H9 (cell line): ENCODE results near the gene GATA3. TPM values are rescaled to one million over a fixed set of nuclear protein-coding genes. Genes with fewer than 3 reads are reported as not detected.
A peak's percentile ranks its signal among the peaks of the same experiment; 100 is the strongest.

ENCODE experiments used
- DNase-seq: peaks from one replicate; pipeline ENCODE4 v3.0.0-alpha.2; 2017
- H2AFZ ChIP-seq: one replicate; pipeline ENCODE4 v1.6.1; 2013; ENCODE audit warnings: mild to moderate bottlenecking, low read length, control low read depth, moderate library complexity
- H2AK5ac ChIP-seq: 2 replicates; pipeline ENCODE4 v1.6.1; 2013; ENCODE audit warnings: low read length, control low read depth, mixed read lengths; ENCODE audit not compliant: insufficient read length
- H2BK120ac ChIP-seq: one replicate; pipeline ENCODE4 v1.6.1; 2013; ENCODE audit warnings: low read depth, mild to moderate bottlenecking, low read length, control low read depth, inconsistent platforms; ENCODE audit not compliant: poor library complexity, severe bottlenecking
- H2BK12ac ChIP-seq: 2 replicates; pipeline ENCODE4 v1.6.1; 2013; ENCODE audit warnings: low read length, control low read depth, mixed read lengths, low read depth; ENCODE audit not compliant: insufficient read length
- H2BK15ac ChIP-seq: 2 replicates; pipeline ENCODE4 v1.6.1; 2013; ENCODE audit warnings: low read depth, low read length, control low read depth
- H2BK20ac ChIP-seq: one replicate; pipeline ENCODE4 v1.6.1; 2013; ENCODE audit warnings: low read depth, mild to moderate bottlenecking, low read length, control low read depth, inconsistent platforms; ENCODE audit not compliant: poor library complexity, severe bottlenecking
- H2BK5ac ChIP-seq: 2 replicates; pipeline ENCODE4 v1.6.1; 2013; ENCODE audit warnings: low read length, control low read depth, mixed read lengths; ENCODE audit not compliant: insufficient read length
- H3K14ac ChIP-seq: 2 replicates; pipeline ENCODE4 v1.6.1; 2013; ENCODE audit warnings: low read length, control low read depth; ENCODE audit not compliant: insufficient read depth
- H3K18ac ChIP-seq: 2 replicates; pipeline ENCODE4 v1.6.1; 2013; ENCODE audit warnings: low read depth, mild to moderate bottlenecking, mixed read lengths, low read length, control low read depth; ENCODE audit not compliant: insufficient read length
- H3K23ac ChIP-seq: 2 replicates; pipeline ENCODE4 v1.6.1; 2013; ENCODE audit warnings: low read length, control low read depth, mixed read lengths, low read depth; ENCODE audit not compliant: insufficient read length
- H3K23me2 ChIP-seq: 2 replicates; pipeline ENCODE4 v1.6.1; 2013; ENCODE audit warnings: low read depth, mild to moderate bottlenecking, mixed read lengths, low read length, control low read depth; ENCODE audit not compliant: insufficient read length, poor library complexity, severe bottlenecking
- H3K27ac ChIP-seq: 2 replicates; pipeline ENCODE4 v1.5.1; 2013; ENCODE audit warnings: low read length, control low read depth, mixed read lengths, low read depth; ENCODE audit not compliant: insufficient read length
- H3K27me3 ChIP-seq: 2 replicates; pipeline ENCODE4 v1.6.1; 2013; ENCODE audit warnings: low read length, control low read depth, inconsistent platforms; ENCODE audit not compliant: insufficient read depth
- H3K4ac ChIP-seq: 2 replicates; pipeline ENCODE4 v1.6.1; 2013; ENCODE audit warnings: low read depth, mild to moderate bottlenecking, control low read depth, inconsistent platforms, low read length, moderate library complexity
- H3K4me1 ChIP-seq: 2 replicates; pipeline ENCODE4 v1.6.1; 2013; ENCODE audit warnings: low read length, control low read depth, inconsistent platforms; ENCODE audit not compliant: insufficient read depth
- H3K4me2 ChIP-seq: 2 replicates; pipeline ENCODE4 v1.6.1; 2013; ENCODE audit warnings: low read length, control low read depth, mixed read lengths; ENCODE audit not compliant: insufficient read length, insufficient read depth
- H3K56ac ChIP-seq: 2 replicates; pipeline ENCODE4 v1.6.1; 2013; ENCODE audit warnings: low read depth, mild to moderate bottlenecking, mixed read lengths, low read length, control low read depth; ENCODE audit not compliant: insufficient read length
- H3K79me1 ChIP-seq: 2 replicates; pipeline ENCODE4 v1.6.1; 2013; ENCODE audit warnings: low read depth, mild to moderate bottlenecking, moderate library complexity, low read length, control low read depth, inconsistent platforms; ENCODE audit not compliant: insufficient read depth, poor library complexity, severe bottlenecking
- H3K79me2 ChIP-seq: 2 replicates; pipeline ENCODE4 v1.6.1; 2013; ENCODE audit warnings: low read length, control low read depth, inconsistent platforms; ENCODE audit not compliant: insufficient read depth
- H3K9ac ChIP-seq: 2 replicates; pipeline ENCODE4 v1.6.1; 2013; ENCODE audit warnings: low read length, control low read depth, mixed read lengths; ENCODE audit not compliant: insufficient read length; ENCODE audit errors: extremely low read depth
- H3K9me3 ChIP-seq: one replicate; pipeline ENCODE4 v1.6.1; 2013; ENCODE audit warnings: low read depth, low read length, inconsistent platforms; ENCODE audit not compliant: control insufficient read depth
- H3T11ph ChIP-seq: one replicate; pipeline ENCODE4 v1.6.1; 2013; ENCODE audit warnings: mild to moderate bottlenecking, low read length, control low read depth, inconsistent platforms
- H4K20me1 ChIP-seq: one replicate; pipeline ENCODE4 v1.6.1; 2013; ENCODE audit not compliant: control insufficient read depth, insufficient read length, insufficient read depth
- H4K5ac ChIP-seq: 2 replicates; pipeline ENCODE4 v1.6.1; 2013; ENCODE audit warnings: low read depth, mild to moderate bottlenecking, mixed read lengths, low read length, control low read depth; ENCODE audit not compliant: insufficient read length
- H4K8ac ChIP-seq: replicated peaks from 2 replicates; pipeline ENCODE4 v1.6.1; 2013; ENCODE audit warnings: low read length, control low read depth, mixed read lengths, low read depth; ENCODE audit not compliant: insufficient read length
- H4K91ac ChIP-seq: 2 replicates; pipeline ENCODE4 v1.6.1; 2013; ENCODE audit warnings: low read depth, mild to moderate bottlenecking, moderate library complexity, mixed read lengths, low read length, control low read depth; ENCODE audit not compliant: insufficient read length
- H3K27ac Mint-ChIP-seq, 3 experiments: 2 replicates in 2 of 3; 3 replicates in 1 of 3; pipeline ENCODE4 v1.8.0; 2020 to 2021; ENCODE audit warnings: mixed read lengths in 3 of 3, mild to moderate bottlenecking in 1 of 3, moderate library complexity in 1 of 3
- H3K27me3 Mint-ChIP-seq: 2 replicates; pipeline ENCODE4 v1.8.0; 2021; ENCODE audit warnings: low read depth, mild to moderate bottlenecking, moderate library complexity, mixed read lengths
- H3K36me3 Mint-ChIP-seq, 3 experiments: 2 replicates in 2 of 3; 3 replicates in 1 of 3; pipeline ENCODE4 v1.8.0; 2020 to 2021; ENCODE audit warnings: low read depth in 3 of 3, mixed read lengths in 3 of 3; ENCODE audit not compliant: insufficient read depth in 1 of 3
- H3K4me1 Mint-ChIP-seq, 2 experiments: 2 replicates each; pipeline ENCODE4 v1.8.0; 2020; ENCODE audit warnings: mixed read lengths in 2 of 2
- H3K4me3 Mint-ChIP-seq, 2 experiments: 2 replicates in 1 of 2; 3 replicates in 1 of 2; pipeline ENCODE4 v1.8.0; 2020 to 2021; ENCODE audit warnings: mild to moderate bottlenecking in 2 of 2, mixed read lengths in 2 of 2, moderate library complexity in 1 of 2
- H3K9me3 Mint-ChIP-seq, 2 experiments: 2 replicates in 1 of 2; 3 replicates in 1 of 2; pipeline ENCODE4 v1.8.0; 2020; ENCODE audit warnings: mild to moderate bottlenecking in 2 of 2, mixed read lengths in 2 of 2, moderate library complexity in 1 of 2
- CTCF ChIP-seq: fragments of 200-600 bp; sonication (generic); conservative IDR thresholded peaks from 3 replicates; pipeline ENCODE4 v1.8.0; 2021; ENCODE audit warnings: antibody characterized with exemption, mild to moderate bottlenecking
- WGBS: extraction: QIAGEN DNeasy Blood & Tissue Kit; methylation state at CpG from one replicate; pipeline ENCODE4 v1.1.7; 2013; ENCODE audit warnings: missing lambda C conversion rate, low lambda C conversion rate, mixed read lengths; ENCODE audit not compliant: insufficient read length; ENCODE audit errors: extremely low coverage; 5-methylcytosine and 5-hydroxymethylcytosine counted together
- total RNA-seq: library from RNA; stranded (reverse); gene quantifications from 2 replicates; pipeline ENCODE4 v1.2.1, GENCODE V29; 2021

Gene GATA3
- total RNA-seq, 1 experiment from 2014 or later = 0.31 TPM

DNA sequence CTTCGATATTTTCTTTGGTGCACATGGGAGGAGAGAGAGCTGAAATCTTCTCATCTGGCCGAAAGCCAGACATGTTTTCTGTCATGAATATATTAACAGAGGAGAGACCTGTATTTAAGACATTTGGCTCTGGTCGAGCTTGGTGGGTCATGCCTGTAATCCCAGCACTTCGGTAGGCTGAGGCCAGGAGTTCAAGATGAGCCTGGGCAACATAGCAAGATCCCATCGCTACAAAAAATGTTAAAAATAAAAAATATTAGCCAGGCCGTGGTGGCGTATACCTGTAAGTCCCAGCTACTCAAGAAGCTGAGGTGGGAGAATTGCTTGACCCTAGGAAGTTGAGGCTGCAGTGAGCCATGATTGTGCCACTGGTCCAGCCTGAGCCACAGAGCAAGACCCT is 21.9 kb upstream of the GATA3 start:
- Histone ChIP-seq H3K79me1 (no peaks in the 10 kb centered on the region), H2AK5ac (no peak overlapping the region), H2BK5ac (no peak overlapping the region), H3T11ph (no peak overlapping the region), H3K4ac (no peak overlapping the region), H3K27ac (no peak overlapping the region), H2AFZ (no peak overlapping the region), H3K4me2 (no peak overlapping the region), H3K4me1 (peaks cover 2% of the 10 kb centered on the region; the same call in 1 of the 2 replicates), H3K79me2 (no peaks in the 10 kb centered on the region), H4K20me1 (no peaks in the 10 kb centered on the region), H3K56ac (no peak overlapping the region), H4K5ac (no peak overlapping the region), H3K9me3 (no peaks in the 10 kb centered on the region), H4K91ac (no peak overlapping the region), H2BK15ac (no peak overlapping the region), H3K14ac (no peak overlapping the region), H3K23me2 (peaks cover 2% of the 10 kb centered on the region), H2BK20ac (no peak overlapping the region), H2BK120ac (no peak overlapping the region), H3K9ac (no peak overlapping the region), H4K8ac (no peak overlapping the region), H3K23ac (no peak overlapping the region), H3K18ac (no peak overlapping the region), H2BK12ac (no peak overlapping the region), H3K27me3 (peaks cover 50% of the 10 kb centered on the region)
- Mint-ChIP-seq H3K27me3 (peaks cover 83% of the 10 kb centered on the region), H3K36me3 (no peaks in the 10 kb centered on the region; a peak in 1 of 7 replicates), H3K27ac (no peak overlapping the region), H3K4me1 (peaks cover 9 to 19% of the 10 kb centered on the region in 2 experiments), H3K4me3 (peak overlapping the region in 1 of 2 experiments; percentile 16; a peak in 1 of 5 replicates), H3K9me3 (peaks cover 3 to 9% of the 10 kb centered on the region in 2 experiments; a peak in 4 of 5 replicates)
- no peak for TF ChIP-seq CTCF
- DNase-seq = no peak
- no CpG with 5 or more reads among the region's 7 CpGs for WGBS
